BJ (cell line): ENCODE results near the gene CLEC4E. TPM values are rescaled to one million over a fixed set of nuclear protein-coding genes. Genes with fewer than 3 reads are reported as not detected.
"Not testable (repeated sequence)": the region's sequence is repeated elsewhere in the genome, so short reads cannot be mapped to it uniquely, and the experiment has no call there.

Experiments used
- CTCF ChIA-PET: fragments of 350-600 bp; formaldehyde crosslinking; extraction: SDS; loops from one replicate; lab custom pipeline; 2021; ENCODE audit warnings: antibody characterized with exemption, inconsistent platforms; lab: Yijun Ruan, JAX
- POLR2A ChIA-PET: fragments of 300-600 bp; sonication (Branson Sonifier 250); formaldehyde crosslinking; extraction: SDS; loops from one replicate; lab custom pipeline; 2021; ENCODE audit warnings: antibody characterized with exemption; lab: Charles Lee
- DNase-seq: peaks from one replicate; pipeline ENCODE4 v3.0.0-alpha.2; 2011; ENCODE audit warnings: low read depth
- H3K27me3 ChIP-seq: 2 replicates; pipeline ENCODE4 v1.6.0; 2011; ENCODE audit warnings: low read length; ENCODE audit not compliant: control insufficient read depth, insufficient read depth
- H3K36me3 ChIP-seq: 2 replicates; pipeline ENCODE4 v1.5.1; 2011; ENCODE audit warnings: low read length; ENCODE audit not compliant: control insufficient read depth, insufficient read depth
- H3K4me3 ChIP-seq: 2 replicates; pipeline ENCODE4 v1.5.1; 2011; ENCODE audit warnings: low read depth, mild to moderate bottlenecking, control low read depth, low read length
- polyA plus RNA-seq: library from polyadenylated mRNA; depleted of rRNA; stranded (reverse); fragments of >200 nt; gene quantifications from 2 replicates; pipeline ENCODE4 v1.2.3, GENCODE V29; 2011
- TF ChIP-seq, protein P1 (sequence below): IDR thresholded peaks from 2 replicates; pipeline ENCODE4 v1.5.1; 2011; ENCODE audit warnings: low read depth, mild to moderate bottlenecking, control low read depth, inconsistent platforms, low read length, moderate library complexity; ENCODE audit not compliant: insufficient read depth

CLEC4E gene
- polyA plus RNA-seq, 1 experiment = not detected

DNA sequence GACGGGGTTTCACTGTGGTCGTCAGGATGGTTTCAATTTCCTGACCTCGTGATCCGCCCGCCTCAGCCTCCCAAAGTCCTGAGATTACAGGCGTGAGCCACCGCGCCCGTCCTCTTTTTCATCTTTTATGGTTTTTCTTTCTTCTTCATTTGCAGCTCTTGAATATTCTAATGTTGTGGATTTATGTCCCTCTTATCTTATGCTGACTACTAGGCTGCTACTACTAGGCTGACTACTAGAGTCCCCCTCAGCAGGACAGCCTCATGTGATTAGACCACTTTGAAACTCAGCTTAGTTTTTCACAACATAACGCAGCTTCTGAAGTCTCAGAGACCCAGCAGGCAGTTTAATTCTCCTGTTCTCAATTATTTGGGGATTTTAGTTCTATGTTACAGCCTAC is 857 bp upstream of the CLEC4E start:
- CTCF ChIA-PET = interaction anchor here (0.9 to 2.4 kb wide), 3 partner anchors 12 to 508 kb away, joined by 3 to 5 read pairs (median 4); no protein-coding TSS in a partner anchor
- TF ChIP-seq, protein P1, sequence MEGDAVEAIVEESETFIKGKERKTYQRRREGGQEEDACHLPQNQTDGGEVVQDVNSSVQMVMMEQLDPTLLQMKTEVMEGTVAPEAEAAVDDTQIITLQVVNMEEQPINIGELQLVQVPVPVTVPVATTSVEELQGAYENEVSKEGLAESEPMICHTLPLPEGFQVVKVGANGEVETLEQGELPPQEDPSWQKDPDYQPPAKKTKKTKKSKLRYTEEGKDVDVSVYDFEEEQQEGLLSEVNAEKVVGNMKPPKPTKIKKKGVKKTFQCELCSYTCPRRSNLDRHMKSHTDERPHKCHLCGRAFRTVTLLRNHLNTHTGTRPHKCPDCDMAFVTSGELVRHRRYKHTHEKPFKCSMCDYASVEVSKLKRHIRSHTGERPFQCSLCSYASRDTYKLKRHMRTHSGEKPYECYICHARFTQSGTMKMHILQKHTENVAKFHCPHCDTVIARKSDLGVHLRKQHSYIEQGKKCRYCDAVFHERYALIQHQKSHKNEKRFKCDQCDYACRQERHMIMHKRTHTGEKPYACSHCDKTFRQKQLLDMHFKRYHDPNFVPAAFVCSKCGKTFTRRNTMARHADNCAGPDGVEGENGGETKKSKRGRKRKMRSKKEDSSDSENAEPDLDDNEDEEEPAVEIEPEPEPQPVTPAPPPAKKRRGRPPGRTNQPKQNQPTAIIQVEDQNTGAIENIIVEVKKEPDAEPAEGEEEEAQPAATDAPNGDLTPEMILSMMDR = no peak
- POLR2A ChIA-PET = no interaction called here
- DNase-seq = no peak
- no peak overlapping the region for H3K4me3 ChIP-seq
- H3K36me3 ChIP-seq = no peaks in the 10 kb centered on the region
- no peaks in the 10 kb centered on the region for H3K27me3 ChIP-seq

- H3K27me3 ChIP-seq, POLR2A ChIA-PET, DNase-seq, CTCF ChIA-PET, H3K36me3 ChIP-seq, H3K4me3 ChIP-seq: not testable (repeated sequence)
- TF ChIP-seq, protein P1 = peak; percentile 12; the same call in 1 of the 2 replicates
These were observed 2.9 kb downstream of the CLEC4E start for GRCh38 chr12:8537820-8538219.

DNA sequence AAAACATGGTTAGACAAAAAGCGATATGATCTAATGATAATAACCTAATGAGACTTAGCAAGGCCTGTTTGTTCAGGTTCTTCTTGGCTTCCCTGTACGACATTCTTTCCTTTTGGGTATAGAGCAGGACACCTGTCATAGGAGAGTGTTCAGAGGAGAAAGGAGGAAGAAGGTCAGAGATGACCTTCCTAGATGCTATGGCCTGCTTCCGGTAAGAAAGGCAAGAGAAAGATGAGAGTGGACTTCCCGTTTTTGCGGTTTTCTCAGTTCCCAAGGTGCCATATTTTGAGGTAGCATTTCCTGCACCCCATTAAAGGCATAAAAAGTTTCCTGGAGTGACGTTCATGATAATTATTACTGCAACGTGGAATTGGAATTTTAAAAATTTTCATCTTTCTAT is 8.7 kb downstream of the CLEC4E start:
- TF ChIP-seq, protein P1 = no peak
- no peak overlapping the region for H3K4me3 ChIP-seq
- POLR2A ChIA-PET = no interaction called here
- H3K36me3 ChIP-seq = no peaks in the 10 kb centered on the region
- no peaks in the 10 kb centered on the region for H3K27me3 ChIP-seq
- CTCF ChIA-PET = no interaction called here
- no peak for DNase-seq

GRCh38 chr12:8527250-8528130 is 13.2 kb downstream of the CLEC4E start:
- Histone ChIP-seq H3K36me3 (no peaks in the 10 kb centered on the region), H3K4me3 (no peak overlapping the region), H3K27me3 (no peaks in the 10 kb centered on the region)
- CTCF ChIA-PET = no interaction called here
- DNase-seq = no peak
- POLR2A ChIA-PET = no interaction called here
- TF ChIP-seq, protein P1 = no peak

DNA sequence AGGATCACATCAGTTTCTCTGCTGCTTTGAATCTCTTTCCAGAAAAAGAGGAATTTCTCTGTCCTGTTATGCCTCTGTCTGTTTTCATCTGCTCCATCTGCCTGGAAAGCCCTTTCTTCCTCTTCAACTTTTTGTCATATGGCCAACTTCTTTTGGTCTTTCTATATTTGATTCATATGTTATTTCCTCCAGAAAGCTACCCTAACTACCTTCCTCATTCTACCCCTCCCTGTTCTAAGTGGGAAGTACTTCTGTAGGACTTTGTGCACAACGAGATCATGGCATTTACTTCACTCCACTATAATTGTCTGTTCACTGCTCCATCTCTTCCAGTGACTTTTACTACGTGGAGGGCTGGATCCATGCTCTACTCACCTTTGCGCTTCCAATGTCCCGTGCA is 21.5 kb downstream of the CLEC4E start:
- POLR2A ChIA-PET = no interaction called here
- no peaks in the 10 kb centered on the region for H3K36me3 ChIP-seq
- no peak for DNase-seq
- H3K4me3 ChIP-seq = no peak overlapping the region
- CTCF ChIA-PET = no interaction called here
- H3K27me3 ChIP-seq = no peaks in the 10 kb centered on the region
- TF ChIP-seq, protein P1 = no peak
